ENCODE results near the gene CYP27A1. TPM values are rescaled to one million over a fixed set of nuclear protein-coding genes. Genes with fewer than 3 reads are reported as not detected.

CYP27A1 gene
- total and polyA plus RNA-seq, 7 donors: 9.3 to 48.4 (median 32.0) TPM

DNA sequence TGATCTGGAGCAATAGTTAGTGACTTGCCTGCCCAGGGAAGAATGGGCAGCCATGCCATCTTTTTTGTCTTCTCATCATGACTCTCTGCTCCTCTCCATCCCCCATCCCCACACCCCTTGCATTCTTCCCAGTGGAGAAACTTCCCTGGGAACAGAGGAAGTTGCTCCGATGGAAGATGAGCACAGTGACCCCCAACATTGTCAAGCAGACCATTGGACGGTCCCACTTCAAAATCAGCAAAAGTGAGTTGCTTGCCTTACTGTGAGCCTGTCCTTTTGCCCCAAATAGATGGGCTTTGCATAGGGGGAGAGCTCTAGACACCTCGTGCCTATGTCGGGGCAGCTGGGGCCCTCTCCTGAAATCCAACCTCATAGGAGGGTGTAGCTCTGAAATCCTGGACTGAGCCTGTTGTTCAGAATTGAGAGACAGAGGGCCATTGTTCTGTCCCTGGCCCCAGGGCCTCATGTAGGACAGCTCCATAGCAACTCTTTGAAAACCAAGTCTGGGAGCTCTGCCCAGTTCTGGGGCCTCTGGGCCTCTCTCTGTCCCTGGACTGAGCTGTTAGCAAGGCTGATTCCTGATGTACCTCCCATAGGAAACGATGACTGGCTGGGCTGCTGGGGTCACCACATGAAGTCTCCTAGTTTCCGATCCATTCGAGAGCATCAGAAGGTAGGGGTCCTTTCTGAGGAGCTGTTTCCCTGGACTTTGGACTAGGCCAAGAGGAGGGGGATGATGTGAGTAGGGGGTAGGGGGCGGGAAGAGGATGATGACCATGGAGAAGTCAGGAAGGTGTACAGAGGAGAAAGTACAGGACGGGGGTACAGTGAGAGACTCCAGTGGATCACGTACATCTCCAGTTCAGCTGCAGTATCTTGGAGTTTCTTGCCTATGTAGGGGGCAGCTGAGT is 36.1 kb upstream of the CYP27A1 start:
- intact Hi-C loops (cut with DNase I): no loop called here

GRCh38 chr2:218746470-218746795 is 35.5 kb upstream of the CYP27A1 start:
- WGBS, 3 donors: 97 to 100% (median 98%) methylated on average over 1 of the region's 1 CpG
- Histone ChIP-seq H3K4me3 (no peak overlapping the region), H3K4me1 (peaks cover 12% of the 10 kb centered on the region), H3K9me3 (no peaks in the 10 kb centered on the region), H3K36me3 (ENCODE audit: insufficient read depth in 1 of 2, low read depth in 1 of 2) (peaks cover 14 to 72% of the 10 kb centered on the region in 2 donors), H3K27ac (no peak overlapping the region), H3K27me3 (ENCODE audit: insufficient read depth in 3 of 3, low read length in 2 of 3) (no peaks in the 10 kb centered on the region)
- no peak for DNase-seq
- intact Hi-C loops (cut with DNase I): no loop called here
- no peak for ATAC-seq
- TF ChIP-seq CTCF (IDR thresholded peaks at IDR 0.05): no peak

More for the DNA sequence above, 36.1 kb upstream of the CYP27A1 start:
- H3K27ac ChIP-seq: no peak overlapping the region
- no peaks in the 10 kb centered on the region for H3K27me3 ChIP-seq (ENCODE audit: insufficient read depth in 3 of 3, low read length in 2 of 3)
- no peaks in the 10 kb centered on the region for H3K9me3 ChIP-seq
- no peak for TF ChIP-seq CTCF (IDR thresholded peaks at IDR 0.05)
- ATAC-seq (peak in 1 of 4 donors; percentile 19), DNase-seq (no peak)
- peaks cover 18 to 72% of the 10 kb centered on the region in 2 donors for H3K36me3 ChIP-seq (ENCODE audit: insufficient read depth in 1 of 2, low read depth in 1 of 2)
- WGBS, 3 donors: 65 to 67% (median 66%) methylated on average over 10 of the region's 10 CpGs
- peaks cover 12% of the 10 kb centered on the region for H3K4me1 ChIP-seq
- H3K4me3 ChIP-seq: no peak overlapping the region

DNA sequence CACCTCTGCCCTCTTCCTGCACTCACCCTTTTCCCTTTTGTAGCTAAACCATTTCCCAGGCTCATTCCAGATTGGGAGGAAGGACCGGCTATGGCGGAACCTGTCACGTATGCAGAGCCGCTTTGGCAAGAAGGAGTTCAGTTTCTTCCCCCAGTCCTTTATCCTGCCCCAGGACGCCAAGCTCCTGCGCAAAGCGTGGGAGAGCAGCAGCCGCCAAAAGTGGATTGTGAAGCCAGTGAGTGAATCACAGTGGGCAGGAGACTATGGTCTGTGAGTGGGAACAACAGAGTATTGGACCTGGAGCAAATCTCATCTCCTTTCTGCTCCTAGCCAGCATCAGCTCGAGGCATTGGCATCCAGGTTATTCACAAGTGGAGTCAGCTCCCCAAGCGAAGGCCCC is 35.0 kb upstream of the CYP27A1 start:
- TF ChIP-seq CTCF (IDR thresholded peaks at IDR 0.05): no peak
- peaks cover 12% of the 10 kb centered on the region for H3K4me1 ChIP-seq
- H3K4me3 ChIP-seq: no peak overlapping the region
- H3K27me3 ChIP-seq (ENCODE audit: insufficient read depth in 3 of 3, low read length in 2 of 3): no peaks in the 10 kb centered on the region
- 94 to 96% (median 95%) methylated on average over 10 of the region's 10 CpGs for WGBS, 3 donors
- ATAC-seq (no peak), DNase-seq (no peak)
- intact Hi-C loops (cut with DNase I): no loop called here
- no peaks in the 10 kb centered on the region for H3K9me3 ChIP-seq
- peaks cover 15 to 72% of the 10 kb centered on the region in 2 donors for H3K36me3 ChIP-seq (ENCODE audit: insufficient read depth in 1 of 2, low read depth in 1 of 2)
- H3K27ac ChIP-seq: no peak overlapping the region

- TF ChIP-seq CTCF (IDR thresholded peaks at IDR 0.05): no peak
- no peak overlapping the region for H3K4me3 ChIP-seq
- intact Hi-C loops (cut with DNase I): no loop called here
- no peaks in the 10 kb centered on the region for H3K27me3 ChIP-seq (ENCODE audit: insufficient read depth in 3 of 3, low read length in 2 of 3)
- ATAC-seq (no peak), DNase-seq (no peak)
- WGBS, 3 donors: 93 to 94% (median 93%) methylated on average over 8 of the region's 8 CpGs
- H3K9me3 ChIP-seq: no peaks in the 10 kb centered on the region
- H3K4me1 ChIP-seq: peaks cover 8% of the 10 kb centered on the region
- H3K27ac ChIP-seq: no peak overlapping the region
- H3K36me3 ChIP-seq (ENCODE audit: insufficient read depth in 1 of 2, low read depth in 1 of 2): peaks cover 19 to 88% of the 10 kb centered on the region in 2 donors
These were observed 33.1 kb upstream of the CYP27A1 start for GRCh38 chr2:218748741-218749441.

All from psoas muscle (tissue), 8 donors.